Dorsolateral prefrontal cortex (tissue), 118 donors: Measurements from ENCODE around the gene BHMT. TPM values are rescaled to one million over a fixed set of nuclear protein-coding genes. Genes with fewer than 3 reads are reported as not detected.

ENCODE experiments used
- total RNA-seq, 120 experiments: library from RNA; stranded (reverse); gene quantifications; one replicate each; pipeline versions ENCODE4 v1.2.3 to v1.2.4, GENCODE V29; 2022

The BHMT gene
- total RNA-seq, 120 experiments from 2014 or later, result 0.24 to 5.1 (median 1.4) TPM; not detected in 3

Other genes with a start within 250 kb of the BHMT start
- gene ARSB, start 126.5 kb upstream of the BHMT start, total RNA-seq, result 10 to 100 TPM in 109 of 120 experiments, 1 to 10 TPM in 11; 8.2 to 18.0 (median 12.7) TPM
- 10 to 100 TPM in 6 of 120 experiments, 1 to 10 TPM in 114; 2.2 to 12.0 (median 5.8) TPM for gene DMGDH, start 42.1 kb upstream of the BHMT start, total RNA-seq
- 10 to 100 TPM in 7 of 120 experiments, 1 to 10 TPM in 113; 1.3 to 14.9 (median 4.8) TPM for gene BHMT2, start 42.0 kb upstream of the BHMT start, total RNA-seq
- gene JMY, start 124.3 kb downstream of the BHMT start, total RNA-seq, result 10 to 100 TPM; 21.8 to 40.5 (median 29.8) TPM